Head of caudate nucleus (tissue), 42 donors: ENCODE measurements around the gene AKR1C2.
"Not testable (repeated sequence)": the region's sequence is repeated elsewhere in the genome, so short reads cannot be mapped to it uniquely, and the experiment has no call there.

Experiments used
- DNase-seq, 42 donors: peaks; one replicate each; pipeline versions ENCODE4 v3.0.0 to v3.0.0-alpha.2; 2020 to 2021; ENCODE audit warnings: mixed read lengths in 7 of 42
- intact Hi-C: fragments of 100-400 bp; cut with DNase I; formaldehyde crosslinking; loops from one replicate; pipeline ENCODE4 v1.15.0; 2022

The AKR1C2 gene

DNA sequence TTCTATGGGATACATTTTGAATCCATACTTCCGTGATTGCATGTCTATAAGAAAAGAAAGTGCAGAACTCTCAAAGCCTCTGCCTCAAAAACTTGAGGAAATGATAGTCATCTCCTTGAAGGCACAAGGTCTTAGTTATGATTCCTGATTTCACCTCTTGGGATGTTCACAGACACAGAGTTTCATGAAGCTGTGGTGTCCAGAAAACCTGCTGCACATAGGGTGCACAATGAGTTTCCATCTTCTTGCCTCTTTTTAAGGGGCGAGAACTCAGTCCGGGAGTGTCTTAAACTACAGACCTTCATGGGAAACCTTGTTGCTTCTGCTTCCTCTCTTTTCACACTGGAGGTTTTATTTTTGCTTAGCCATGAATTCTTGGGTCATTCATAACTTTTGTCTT lies 36.5 kb downstream of the AKR1C2 start:
- intact Hi-C loops, DNase-seq: not testable (repeated sequence)

DNA sequence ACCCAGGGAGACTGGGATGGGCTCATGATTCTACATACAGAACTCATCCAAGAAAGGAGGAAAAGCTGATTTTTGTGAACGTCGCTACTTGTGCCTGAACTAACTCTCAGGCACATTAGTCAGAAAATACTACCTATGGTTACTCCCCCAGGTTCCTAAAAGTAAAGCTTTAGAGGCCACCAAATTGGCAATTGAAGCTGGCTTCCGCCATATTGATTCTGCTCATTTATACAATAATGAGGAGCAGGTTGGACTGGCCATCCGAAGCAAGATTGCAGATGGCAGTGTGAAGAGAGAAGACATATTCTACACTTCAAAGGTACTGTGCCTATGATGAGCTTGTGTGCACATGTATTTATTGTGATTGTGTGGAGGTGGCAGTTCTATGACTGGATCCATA lies 37.9 kb downstream of the AKR1C2 start:
- intact Hi-C loops, DNase-seq: not testable (repeated sequence)

DNA sequence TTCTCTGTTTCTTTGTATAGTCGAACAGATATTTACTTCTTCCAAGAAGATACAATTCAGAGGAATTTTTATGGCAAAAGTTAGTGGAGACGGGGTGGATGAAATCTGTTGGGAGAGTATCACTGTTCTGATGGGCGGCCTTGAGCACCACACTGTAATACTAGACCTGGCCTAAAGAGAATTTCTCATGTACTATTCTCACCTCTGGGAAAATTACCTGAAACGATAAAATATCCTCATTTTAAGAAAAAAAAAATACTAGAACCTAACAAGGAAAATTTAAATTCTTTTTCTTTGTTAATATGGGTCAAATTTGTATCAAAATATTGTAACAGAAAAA lies 39.9 kb downstream of the AKR1C2 start:
- DNase-seq, intact Hi-C loops: not testable (repeated sequence)

DNA sequence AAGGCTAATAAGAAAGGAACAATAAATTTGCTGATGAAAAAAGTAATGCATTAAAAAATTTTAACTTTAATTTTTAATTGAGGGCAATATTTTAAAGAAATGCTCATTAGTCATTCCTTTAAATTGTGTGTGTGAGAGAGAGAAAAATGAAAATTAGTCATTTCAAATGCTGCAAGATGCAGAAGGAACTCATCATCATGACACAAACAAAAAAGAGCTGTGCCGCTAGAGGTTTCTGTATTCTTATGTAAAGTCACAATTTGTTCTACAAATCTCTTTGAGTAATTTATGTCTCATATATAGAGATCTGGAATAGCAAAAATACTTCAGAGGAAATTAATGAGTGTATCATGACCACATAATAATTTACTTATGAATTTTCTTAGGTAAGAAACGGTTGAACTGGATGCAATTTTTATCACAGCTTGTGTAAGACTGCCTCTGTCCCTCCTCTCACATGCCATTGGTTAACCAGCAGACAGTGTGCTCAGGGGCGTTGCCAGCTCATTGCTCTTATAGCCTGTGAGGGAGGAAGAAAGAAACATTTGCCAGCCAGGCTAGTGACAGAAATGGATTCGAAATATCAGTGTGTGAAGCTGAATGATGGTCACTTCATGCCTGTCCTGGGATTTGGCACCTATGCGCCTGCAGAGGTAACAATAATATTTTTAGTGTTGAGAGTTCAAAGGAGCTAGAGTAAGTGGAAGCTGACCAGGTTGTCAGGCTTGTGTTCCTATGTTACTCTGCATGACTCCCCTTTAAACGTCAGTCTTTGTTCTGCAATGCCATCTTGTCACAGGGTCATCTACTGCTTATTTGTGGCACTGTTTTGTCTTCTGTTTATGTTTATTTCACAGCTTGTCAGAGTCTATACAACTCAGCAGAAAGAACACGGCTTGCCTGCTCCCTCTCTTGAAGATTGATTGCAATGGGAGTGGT lies 40.5 kb downstream of the AKR1C2 start, which contains the start of gene AKR1C1:
Gene AKR1C1, plus strand, starts transcription at position 540 of the 939 bp plus-strand sequence. Its CDS starts 30 bp downstream, at position 570.
- intact Hi-C loops, DNase-seq: not testable (repeated sequence)

DNA sequence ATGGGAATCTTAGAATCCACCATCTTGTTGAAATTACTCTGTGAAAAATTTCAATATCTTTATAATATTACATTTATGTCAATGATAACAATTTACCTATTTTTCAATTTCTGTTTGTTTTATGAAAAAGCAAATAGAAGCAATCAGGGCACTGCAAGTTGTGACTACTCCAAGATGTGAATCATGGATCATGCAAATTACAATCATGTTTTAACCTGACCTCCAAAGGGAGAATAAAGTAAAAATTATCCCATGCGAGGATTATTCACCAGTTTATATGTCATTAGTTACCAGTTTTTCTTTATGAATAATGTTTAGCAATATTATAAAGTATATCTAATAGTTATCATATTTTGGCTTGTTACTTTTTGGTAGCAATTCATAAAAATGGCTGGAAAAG lies 41.3 kb downstream of the AKR1C2 start:
- DNase-seq, intact Hi-C loops: not testable (repeated sequence)

DNA sequence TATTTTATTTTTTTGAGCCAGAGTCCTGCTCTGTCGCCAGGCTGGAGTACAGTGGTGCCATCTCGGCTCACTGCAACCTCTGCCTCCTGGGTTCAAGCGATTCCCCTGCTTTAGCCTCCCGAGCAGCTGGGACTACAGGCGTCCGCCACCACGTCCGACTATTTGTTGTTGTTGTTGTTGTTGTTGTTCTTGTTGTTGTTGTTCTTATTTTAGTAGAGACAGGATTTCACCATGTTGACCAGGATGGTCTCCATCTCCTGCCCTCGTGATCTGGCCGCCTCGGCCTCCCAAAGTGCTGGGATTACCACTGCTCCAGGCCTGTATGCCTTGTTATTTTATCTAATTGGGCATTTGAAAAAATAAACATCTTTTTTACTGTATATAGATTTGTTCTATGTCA lies 42.1 kb downstream of the AKR1C2 start:
- DNase-seq, intact Hi-C loops: not testable (repeated sequence)

DNA sequence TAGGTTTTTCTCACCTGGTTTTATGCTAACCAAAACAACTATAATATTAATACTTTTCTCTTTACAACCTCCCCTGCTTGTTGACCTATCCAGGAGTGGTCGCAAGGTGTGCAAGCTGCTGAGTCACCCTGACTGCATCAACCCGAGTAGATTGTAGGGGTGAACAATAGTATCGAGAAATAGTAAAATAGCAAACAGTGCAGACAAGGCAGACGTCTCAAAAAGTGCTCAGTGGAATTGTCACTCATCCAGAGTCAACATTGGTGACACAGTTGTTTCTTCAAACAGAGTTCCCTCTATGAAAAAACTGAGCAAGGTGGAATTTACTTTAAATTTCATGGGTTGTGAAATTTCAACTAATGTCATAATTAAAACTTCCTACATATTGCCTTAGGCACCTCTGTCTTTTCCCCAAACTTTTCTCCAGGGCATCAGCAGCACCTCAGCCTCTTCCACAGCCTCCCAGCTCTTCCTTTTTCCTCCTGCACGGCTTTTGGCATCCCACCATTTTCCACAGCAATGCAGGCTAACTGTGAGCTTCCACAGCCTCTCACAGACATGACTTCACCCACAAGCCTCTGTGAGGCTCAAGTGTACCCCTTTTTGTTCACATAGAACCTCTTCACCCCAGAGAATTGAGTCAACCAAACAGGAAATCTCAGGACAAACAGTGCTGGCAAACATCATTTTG lies 46.6 kb downstream of the AKR1C2 start:
- intact Hi-C loops, DNase-seq: not testable (repeated sequence)

DNA sequence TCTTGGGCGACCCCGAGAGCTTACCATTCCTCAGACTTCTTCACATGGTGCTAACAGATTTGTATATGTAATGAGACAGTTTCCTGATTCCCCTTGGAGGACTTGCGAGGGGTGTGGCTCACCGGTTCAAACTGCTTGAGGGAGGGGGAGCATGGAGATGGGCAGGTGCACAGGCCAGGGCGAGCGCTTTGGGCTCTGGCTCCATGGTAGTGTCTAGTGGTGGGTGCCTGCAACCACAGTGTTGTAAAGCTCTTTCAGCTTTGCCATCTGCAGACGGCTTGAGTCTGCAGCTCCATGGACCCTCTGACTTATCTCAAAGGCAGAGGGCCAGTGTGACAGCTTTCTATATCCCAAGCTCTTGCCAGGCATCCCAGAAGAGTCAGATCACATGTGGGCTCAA lies 47.6 kb downstream of the AKR1C2 start:
- intact Hi-C loops = not testable (repeated sequence)

DNA sequence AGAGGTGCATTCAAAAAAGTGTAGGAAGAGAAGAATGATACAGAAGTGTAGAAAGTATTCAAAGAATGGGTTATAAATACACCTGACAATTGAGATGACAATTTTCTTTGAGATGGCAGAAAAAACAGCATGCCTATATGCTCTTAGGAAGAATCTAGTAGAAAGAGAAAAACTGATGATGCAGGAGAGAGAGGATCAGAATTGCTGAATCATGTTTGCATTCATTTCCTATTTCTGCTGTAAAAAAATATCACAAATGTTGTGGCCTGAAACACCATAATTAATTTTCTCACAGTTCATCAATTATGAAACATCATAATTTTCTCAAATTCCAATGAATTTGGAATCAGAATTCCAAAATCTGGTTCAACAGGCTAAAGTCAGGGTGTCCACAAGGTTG lies 50.3 kb downstream of the AKR1C2 start:
- intact Hi-C loops = no loop called here
- DNase-seq = no peak

More for the DNA sequence above, 47.6 kb downstream of the AKR1C2 start:
- DNase-seq = not testable (repeated sequence)

DNA sequence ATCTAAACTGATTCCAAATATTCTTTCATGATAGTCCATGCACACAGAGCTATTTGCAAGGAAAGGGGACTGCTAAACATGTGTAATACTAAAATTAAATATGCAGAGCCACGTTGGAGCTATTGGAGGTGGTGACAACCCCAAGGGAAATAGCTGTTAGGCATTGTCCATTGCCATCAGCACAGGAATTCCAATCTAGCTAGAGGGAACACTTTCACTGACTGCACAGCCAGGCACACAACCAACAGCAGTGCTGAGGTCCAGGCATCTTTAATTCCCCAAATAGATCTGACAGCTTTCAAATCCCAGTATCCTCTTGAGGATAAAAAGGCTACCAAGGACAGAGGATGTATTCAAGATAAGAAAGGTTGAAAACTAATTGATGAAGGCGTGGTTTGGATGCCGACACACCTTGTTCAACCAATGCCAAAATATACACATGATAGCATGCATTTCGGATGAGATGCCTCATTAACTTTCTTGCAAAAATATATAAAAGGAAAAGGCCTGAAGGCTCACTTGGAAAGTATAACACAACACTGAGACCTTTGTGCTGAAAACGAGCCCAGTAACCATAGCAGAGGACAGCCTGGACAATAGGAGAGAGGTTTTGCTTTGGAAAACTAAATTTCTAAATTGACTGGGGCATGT lies 52.0 kb downstream of the AKR1C2 start:
- intact Hi-C loops = not testable (repeated sequence)
- peak in 1 of 42 donors; percentile 10 for DNase-seq

DNA sequence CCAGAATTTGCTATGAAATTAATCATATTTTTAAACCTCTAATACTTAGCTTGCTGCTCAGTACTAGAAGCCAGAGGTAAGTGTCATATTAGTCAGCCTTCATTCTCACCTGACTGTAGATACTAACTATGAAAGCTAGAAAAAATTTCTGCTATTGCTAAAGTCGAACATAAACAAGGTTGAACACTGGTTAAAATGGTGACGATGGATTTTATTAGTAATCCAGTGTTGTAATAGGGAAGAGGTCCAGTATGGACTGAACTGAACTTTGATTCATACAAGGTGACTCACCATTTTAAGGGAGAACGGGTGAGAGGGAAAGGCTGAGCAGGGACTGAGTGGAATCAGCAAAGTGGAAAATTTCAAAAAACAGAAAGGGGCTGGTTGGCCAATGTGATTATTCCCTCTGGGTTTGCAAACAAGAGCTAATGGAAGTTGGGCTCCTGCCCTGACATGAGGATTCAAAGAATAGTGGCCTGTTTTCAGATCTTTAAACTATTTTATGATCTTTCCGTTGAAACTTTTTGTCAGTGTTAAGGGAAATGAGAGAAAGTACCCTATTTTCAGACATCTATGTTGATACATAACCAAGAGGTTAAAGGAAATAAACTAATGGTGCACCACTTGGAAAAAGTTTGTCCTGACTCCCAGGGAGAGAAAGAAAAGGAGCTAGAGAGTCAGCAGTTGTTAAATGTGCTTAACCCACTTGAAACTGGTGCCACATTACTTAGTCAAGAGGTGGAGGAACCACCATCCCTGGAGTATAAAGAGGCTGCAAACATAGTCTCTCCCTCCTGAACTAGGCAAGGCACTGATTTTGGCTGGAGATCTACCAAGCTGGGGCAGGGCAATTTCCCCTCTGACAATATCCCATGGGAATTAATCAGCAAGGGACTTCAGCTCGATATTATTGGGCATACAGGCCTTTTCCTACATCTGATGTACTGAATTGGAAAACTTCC lies 55.7 kb downstream of the AKR1C2 start:
- intact Hi-C loops = no loop called here
- peak in 9 of 42 donors; percentile 10 to 66 (median 17) for DNase-seq

DNA sequence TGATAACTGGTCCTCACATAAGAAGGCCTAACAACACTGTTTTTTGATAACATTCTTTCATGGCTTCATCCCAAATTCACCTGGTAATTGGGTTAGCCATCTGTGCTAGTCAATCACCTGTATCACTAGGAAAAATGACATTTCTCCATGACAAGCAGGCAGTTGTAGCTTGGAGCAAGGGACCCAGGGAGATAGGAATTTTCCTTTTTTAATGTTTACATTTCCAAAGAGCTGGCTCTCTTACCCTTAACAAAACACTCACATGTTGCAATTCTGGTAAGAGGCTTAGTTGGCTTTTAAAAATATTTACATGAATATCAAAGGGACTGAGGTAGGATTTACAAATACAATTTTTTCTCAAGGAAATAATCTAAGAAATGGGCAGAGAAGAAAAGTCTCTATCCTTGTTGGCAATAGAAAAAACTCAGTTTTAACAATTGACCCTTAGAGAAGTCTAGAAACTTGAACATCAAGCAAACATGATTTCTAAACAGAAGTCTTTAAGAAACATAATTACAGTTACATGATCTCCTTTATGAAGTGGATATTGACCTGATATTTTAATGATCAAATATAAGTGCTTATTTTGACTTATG lies 56.5 kb downstream of the AKR1C2 start:
- intact Hi-C loops = no loop called here
- no peak for DNase-seq

DNA sequence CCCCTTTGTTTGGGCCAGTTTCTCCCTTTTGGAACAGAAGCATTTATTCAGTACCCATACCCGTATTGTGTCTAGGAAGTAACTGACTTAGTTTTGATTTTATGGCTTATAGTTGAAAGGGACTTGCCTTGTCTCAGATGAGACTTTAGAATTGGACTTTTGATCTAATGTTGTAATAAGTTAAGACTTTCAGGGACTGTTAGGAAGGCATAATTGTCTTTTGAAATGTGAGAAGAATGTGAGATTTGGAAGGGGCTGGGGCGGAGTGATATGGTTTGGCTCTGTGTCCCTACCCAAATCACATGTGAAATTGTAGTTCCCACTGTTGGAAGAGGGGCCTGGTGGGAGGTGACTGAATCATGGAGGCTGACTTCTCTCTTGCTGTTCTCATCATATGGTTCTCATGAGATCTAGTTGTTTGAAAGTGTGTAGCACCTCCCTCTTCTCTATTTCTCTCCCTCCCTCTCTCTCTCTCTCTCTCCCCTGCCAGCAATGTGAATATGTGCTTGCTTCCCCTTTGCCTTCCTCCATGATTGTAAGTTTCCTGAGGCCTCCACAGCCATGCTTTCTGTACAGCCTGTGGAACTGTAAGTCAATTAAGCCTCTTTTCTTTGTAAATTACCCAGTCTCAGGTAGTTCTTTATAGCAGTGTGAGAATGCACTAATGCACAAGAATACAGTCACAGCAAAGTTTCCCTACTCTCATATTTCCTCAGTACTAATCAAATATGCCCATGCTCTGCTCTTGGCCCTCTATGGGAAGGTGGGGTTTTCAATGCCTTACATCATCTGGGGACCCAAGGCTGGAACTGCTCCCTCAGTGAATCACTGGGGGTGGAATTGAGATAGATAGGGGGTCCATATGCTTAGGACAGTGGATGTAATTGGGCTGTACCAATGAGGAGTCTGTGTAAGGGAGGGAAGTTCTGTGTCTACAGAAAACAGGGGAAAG lies 57.6 kb downstream of the AKR1C2 start:
- no peak for DNase-seq
- intact Hi-C loops = no loop called here

DNA sequence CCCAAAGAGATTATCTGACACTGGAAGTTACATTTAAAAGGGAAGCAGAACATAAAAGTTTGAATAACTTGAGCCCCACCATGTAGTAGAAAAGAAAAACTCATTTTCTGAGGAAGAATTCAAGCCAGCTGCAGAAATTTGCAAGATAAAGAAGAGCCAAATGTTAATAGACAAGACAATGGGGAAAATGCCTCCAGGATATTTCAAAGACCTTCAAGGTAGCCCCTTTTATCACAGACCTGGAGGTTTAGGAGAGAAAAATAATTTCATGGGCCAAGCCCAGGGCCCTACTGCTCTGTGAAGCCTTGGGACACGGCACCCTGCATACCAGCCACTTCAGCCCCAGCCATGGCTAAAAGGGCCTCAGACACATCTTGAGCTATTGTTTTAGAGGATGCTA lies 58.8 kb downstream of the AKR1C2 start:
- DNase-seq = no peak
- intact Hi-C loops = no loop called here

DNA sequence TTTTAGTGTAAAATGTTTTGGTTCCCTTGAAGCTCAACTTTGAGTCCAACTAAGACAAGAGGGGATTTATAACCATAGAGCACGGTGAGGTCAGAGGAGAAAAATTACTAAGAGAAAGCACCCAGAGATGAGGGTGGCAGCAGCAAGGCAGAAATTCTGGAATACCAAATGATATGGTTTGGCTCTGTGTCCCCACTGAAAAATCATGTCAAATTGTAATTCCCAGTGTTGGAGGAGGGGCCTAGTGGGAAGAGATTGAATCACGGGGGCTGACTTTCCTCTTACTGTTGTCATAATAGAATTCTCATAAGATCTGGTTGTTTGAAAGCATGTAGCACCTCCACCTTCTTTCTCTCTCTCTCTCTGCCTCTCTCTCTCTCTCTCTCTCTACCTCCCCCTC lies 59.8 kb downstream of the AKR1C2 start:
- intact Hi-C loops = no loop called here
- DNase-seq = no peak

DNA sequence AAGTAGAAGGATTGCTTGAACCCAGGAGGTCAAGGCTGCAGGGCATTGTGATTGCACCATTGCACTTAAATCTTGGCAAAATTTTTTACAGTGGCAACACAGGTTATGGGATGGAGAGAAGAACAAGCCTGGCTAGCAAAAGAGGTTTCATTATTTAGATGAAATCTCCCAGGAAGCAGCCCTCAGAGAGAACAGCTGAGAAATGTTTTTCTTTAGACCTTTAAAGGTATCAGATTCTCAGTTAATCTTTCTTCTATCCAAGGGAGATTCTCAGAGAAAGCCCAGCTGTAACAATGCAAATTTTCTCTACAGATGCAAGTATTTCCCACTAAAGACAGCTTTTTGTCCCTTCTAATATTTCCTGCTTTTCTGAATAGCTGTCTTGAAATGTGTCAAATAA lies 60.2 kb downstream of the AKR1C2 start:
- DNase-seq, intact Hi-C loops: not testable (repeated sequence)

DNA sequence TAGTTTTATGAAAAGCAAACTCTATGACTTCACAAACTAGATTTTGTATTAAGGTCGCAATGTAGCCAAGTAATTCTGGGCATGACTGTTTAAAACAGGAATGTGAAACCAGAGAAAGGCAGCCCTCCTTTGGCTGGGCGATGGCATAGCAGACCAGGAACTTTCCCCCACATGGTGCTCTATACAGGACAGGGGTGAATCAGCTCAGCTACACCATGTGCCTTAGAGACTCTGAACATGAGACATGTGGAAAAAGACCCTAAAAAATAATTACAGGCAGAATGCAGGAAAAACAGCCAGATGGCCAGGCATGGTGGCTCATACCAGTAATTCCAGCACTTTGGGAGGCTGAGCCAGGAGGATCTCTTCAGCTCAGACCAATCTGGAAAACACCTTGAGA lies 60.7 kb downstream of the AKR1C2 start:
- DNase-seq, intact Hi-C loops: not testable (repeated sequence)
